ENCODE data around the gene ATF4.

The ATF4 gene

GRCh38 chr22:39520226-39521105, at the start of gene ATF4:
ATF4 (plus strand) TSS chr22:39520562; CDS start chr22:39521446, 884 bp downstream.
- ChIA-PET CTCF (interaction anchor here (0.6 to 2.2 kb wide), 10 partner anchors 9 to 518 kb away, joined by 3 to 24 read pairs (median 4); partner anchors contain the start of gene MIEF1), POLR2A (interaction anchor here (0.6 to 2.2 kb wide), 24 partner anchors 8 to 1845 kb away, joined by 3 to 25 read pairs (median 5); partner anchors contain the start of genes CBX7, MIEF1, RPL3 and RPS19BP1)
- TF ChIP-seq CTCF (IDR thresholded peaks at IDR 0.05; ENCODE audit: control extremely low read depth, extremely low read depth, low read depth, missing control alignments) = no peak
- peak; percentile 78 for DNase-seq (ENCODE audit: extremely low spot score)

GRCh38 chr22:39471381-39472141, 48.8 kb upstream of the ATF4 start:
- CTCF ChIA-PET = interaction anchor here (1.0 to 2.8 kb wide), 4 partner anchors 10 to 57 kb away, joined by 3 to 11 read pairs (median 6); no protein-coding TSS in a partner anchor
- POLR2A ChIA-PET = no interaction called here
- DNase-seq (ENCODE audit: extremely low spot score) = peak; percentile 61
- TF ChIP-seq CTCF (IDR thresholded peaks at IDR 0.05; ENCODE audit: control extremely low read depth, extremely low read depth, low read depth, missing control alignments) = no peak

- POLR2A ChIA-PET = no interaction called here
- CTCF ChIA-PET = interaction anchor here (1.0 to 2.8 kb wide), 3 partner anchors 11 to 36 kb away, joined by 3 to 11 read pairs (median 3); no protein-coding TSS in a partner anchor
- TF ChIP-seq CTCF (IDR thresholded peaks at IDR 0.05; ENCODE audit: control extremely low read depth, extremely low read depth, low read depth, missing control alignments) = no peak
- DNase-seq (ENCODE audit: extremely low spot score) = no peak
Measured at GRCh38 chr22:39472570-39473556, 47.5 kb upstream of the ATF4 start.

- no peak for DNase-seq (ENCODE audit: extremely low spot score)
- ChIA-PET CTCF (no interaction called here), POLR2A (no interaction called here)
- TF ChIP-seq CTCF (IDR thresholded peaks at IDR 0.05; ENCODE audit: control extremely low read depth, extremely low read depth, low read depth, missing control alignments) = no peak
Measured at GRCh38 chr22:39473851-39474250, 46.5 kb upstream of the ATF4 start.

- no peak for DNase-seq (ENCODE audit: extremely low spot score)
- TF ChIP-seq CTCF (IDR thresholded peaks at IDR 0.05; ENCODE audit: control extremely low read depth, extremely low read depth, low read depth, missing control alignments) = no peak
- CTCF ChIA-PET = interaction anchor here (1.2 to 6.2 kb wide), 3 partner anchors 18 to 39 kb away, joined by 5 to 46 read pairs (median 8); no protein-coding TSS in a partner anchor
- POLR2A ChIA-PET = no interaction called here
Measured at GRCh38 chr22:39474351-39475111, 45.8 kb upstream of the ATF4 start.
